Measurements from ENCODE around the gene AIF1L. TPM values are rescaled to one million over a fixed set of nuclear protein-coding genes. Genes with fewer than 3 reads are reported as not detected.
"Not testable (repeated sequence)": the region's sequence is repeated elsewhere in the genome, so short reads cannot be mapped to it uniquely, and the experiment has no call there.

AIF1L gene
- total RNA-seq, 1 donor from 2014 or later, result 0.27 TPM

DNA sequence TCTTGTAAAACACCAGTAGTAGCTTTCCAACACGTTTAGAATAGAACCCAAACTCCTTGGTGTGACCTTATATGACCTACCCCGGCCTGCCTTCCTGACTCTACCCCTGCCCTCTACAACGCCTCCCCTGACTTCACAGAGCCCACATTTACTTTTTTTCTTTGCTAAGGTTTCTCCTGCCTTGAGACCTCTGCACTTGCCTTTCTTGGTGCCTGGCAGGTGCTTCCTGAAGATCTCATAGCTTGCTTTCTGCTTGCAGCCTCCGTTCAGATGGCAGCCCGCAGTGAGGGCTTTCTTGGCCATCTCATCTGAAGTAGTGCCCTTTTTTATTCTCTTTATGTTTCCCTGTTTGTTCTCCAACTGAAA, 53.3 kb downstream of the AIF1L start:
- peaks cover 76% of the 10 kb centered on the region for H3K36me3 Mint-ChIP-seq (ENCODE audit: low read depth)
- no peak overlapping the region for H3K27ac Mint-ChIP-seq
- H3K9me3 Mint-ChIP-seq, result no peaks in the 10 kb centered on the region
- no peak for DNase-seq (ENCODE audit: low spot score)
- peaks cover 5% of the 10 kb centered on the region for H3K4me1 Mint-ChIP-seq (ENCODE audit: low read depth)
- no peaks in the 10 kb centered on the region for H3K27me3 Mint-ChIP-seq (ENCODE audit: low read depth)
- H3K4me3 Mint-ChIP-seq (ENCODE audit: low read depth), result no peak overlapping the region
- intact Hi-C loops (cut with micrococcal nuclease), result no loop called here

DNA sequence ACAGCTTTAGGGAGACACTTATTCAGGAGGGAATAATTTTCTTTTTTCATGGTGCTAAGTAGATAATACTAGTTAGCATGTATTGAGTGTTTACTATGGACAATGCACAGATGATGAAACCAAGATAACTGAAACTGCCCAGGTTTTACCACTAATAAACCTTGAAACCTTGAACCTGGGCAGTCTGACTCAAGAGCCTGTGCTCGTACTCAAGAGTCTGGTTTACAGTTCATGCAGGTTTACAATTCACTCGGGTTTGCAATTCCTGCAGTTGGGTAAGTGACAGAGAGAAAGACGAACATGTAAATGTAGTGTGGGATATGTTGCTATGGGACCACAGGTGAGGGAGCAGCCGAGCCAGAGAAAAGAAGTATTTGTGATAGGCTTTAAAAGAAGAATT, 57.3 kb downstream of the AIF1L start:
- H3K4me3 Mint-ChIP-seq (ENCODE audit: low read depth), result no peak overlapping the region
- no peaks in the 10 kb centered on the region for H3K9me3 Mint-ChIP-seq
- peaks cover 69% of the 10 kb centered on the region for H3K36me3 Mint-ChIP-seq (ENCODE audit: low read depth)
- no peak overlapping the region for H3K27ac Mint-ChIP-seq
- H3K27me3 Mint-ChIP-seq (ENCODE audit: low read depth), result no peaks in the 10 kb centered on the region
- H3K4me1 Mint-ChIP-seq (ENCODE audit: low read depth), result peaks cover 5% of the 10 kb centered on the region
- intact Hi-C loops (cut with micrococcal nuclease), result no loop called here
- DNase-seq (ENCODE audit: low spot score), result no peak

DNA sequence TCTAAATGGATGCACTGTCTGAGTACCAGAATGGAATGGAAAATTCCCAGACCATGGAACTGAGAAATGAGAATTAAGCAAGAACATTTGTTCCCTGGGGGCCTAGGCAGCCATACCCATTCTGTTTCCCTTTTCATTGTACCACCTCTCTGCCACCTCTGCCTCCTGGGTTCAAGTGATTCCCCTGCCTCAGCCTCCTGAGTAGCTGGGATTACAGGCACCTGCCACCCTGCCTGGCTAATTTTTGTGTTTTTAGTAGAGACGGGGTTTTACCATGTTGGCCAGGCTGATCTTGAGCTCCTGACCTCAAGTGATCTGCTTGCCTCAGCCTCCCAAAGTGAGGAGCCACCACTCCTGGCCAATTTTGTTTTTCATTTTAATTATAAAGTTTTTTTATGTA, 62.3 kb downstream of the AIF1L start:
- H3K36me3 Mint-ChIP-seq (ENCODE audit: low read depth), result peaks cover 69% of the 10 kb centered on the region
- DNase-seq (ENCODE audit: low spot score); H3K9me3 Mint-ChIP-seq; H3K4me1 Mint-ChIP-seq (ENCODE audit: low read depth); H3K27me3 Mint-ChIP-seq (ENCODE audit: low read depth); H3K4me3 Mint-ChIP-seq (ENCODE audit: low read depth); intact Hi-C loops (cut with micrococcal nuclease); H3K27ac Mint-ChIP-seq: not testable (repeated sequence)

DNA sequence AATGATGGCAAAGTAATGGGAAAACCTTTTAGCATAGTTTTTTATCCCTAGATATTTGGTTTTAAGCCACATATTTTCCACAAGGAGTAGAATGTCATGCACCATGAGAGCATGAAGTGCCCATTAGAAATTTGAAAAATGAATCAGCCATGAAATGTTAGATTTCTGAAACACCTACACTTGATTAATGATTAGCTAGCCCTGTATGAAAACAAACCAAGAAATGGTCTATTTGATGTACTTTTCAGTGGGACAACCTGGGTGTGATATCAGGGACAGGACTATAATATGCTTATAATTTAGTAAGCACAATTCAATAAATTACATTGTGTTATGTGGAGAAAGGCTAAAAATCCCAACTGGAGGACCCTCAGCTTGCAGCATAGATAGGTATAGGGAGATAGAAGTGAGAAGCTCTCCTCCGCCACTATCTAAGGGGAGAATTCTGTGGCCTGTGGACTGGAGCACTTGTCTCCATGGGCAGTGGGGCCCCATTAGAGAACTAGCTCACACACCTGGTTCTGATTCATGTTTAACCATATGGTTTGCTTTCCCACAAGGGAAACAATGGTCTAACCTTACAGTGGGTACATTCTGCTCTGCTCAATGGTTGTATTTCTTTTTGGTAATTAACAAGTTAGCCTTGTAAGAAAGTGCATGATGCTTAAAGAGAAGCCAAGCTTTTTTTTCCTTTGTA, 64.2 kb downstream of the AIF1L start:
- Mint-ChIP-seq H3K9me3 (no peaks in the 10 kb centered on the region), H3K27me3 (ENCODE audit: low read depth) (no peaks in the 10 kb centered on the region), H3K4me1 (ENCODE audit: low read depth) (no peaks in the 10 kb centered on the region), H3K27ac (no peak overlapping the region), H3K4me3 (ENCODE audit: low read depth) (no peak overlapping the region), H3K36me3 (ENCODE audit: low read depth) (peaks cover 63% of the 10 kb centered on the region)
- intact Hi-C loops (cut with micrococcal nuclease), result no loop called here
- DNase-seq (ENCODE audit: low spot score), result no peak

DNA sequence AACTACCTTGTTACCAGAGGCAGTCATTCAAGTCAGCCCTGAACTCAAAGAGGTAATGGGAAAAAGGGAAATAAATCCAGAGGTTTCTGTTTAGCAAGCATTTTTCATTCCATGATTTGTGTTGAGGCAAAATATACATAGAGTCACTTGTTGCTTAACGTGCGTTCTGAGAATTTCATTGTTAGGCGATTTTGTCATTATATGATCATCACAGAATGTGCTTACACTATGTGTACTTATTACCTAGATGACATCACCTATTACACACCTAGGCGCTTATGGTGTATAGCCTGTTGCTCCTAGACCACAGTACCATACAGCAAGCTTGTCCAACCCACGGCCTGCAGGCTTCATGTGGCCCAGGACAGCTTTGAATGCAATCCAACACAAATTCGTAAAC, 65.3 kb downstream of the AIF1L start:
- no peaks in the 10 kb centered on the region for H3K9me3 Mint-ChIP-seq
- no peak overlapping the region for H3K27ac Mint-ChIP-seq
- DNase-seq (ENCODE audit: low spot score), result no peak
- intact Hi-C loops (cut with micrococcal nuclease), result no loop called here
- H3K36me3 Mint-ChIP-seq (ENCODE audit: low read depth), result peaks cover 66% of the 10 kb centered on the region
- H3K4me1 Mint-ChIP-seq (ENCODE audit: low read depth), result no peaks in the 10 kb centered on the region
- no peaks in the 10 kb centered on the region for H3K27me3 Mint-ChIP-seq (ENCODE audit: low read depth)
- no peak overlapping the region for H3K4me3 Mint-ChIP-seq (ENCODE audit: low read depth)

DNA sequence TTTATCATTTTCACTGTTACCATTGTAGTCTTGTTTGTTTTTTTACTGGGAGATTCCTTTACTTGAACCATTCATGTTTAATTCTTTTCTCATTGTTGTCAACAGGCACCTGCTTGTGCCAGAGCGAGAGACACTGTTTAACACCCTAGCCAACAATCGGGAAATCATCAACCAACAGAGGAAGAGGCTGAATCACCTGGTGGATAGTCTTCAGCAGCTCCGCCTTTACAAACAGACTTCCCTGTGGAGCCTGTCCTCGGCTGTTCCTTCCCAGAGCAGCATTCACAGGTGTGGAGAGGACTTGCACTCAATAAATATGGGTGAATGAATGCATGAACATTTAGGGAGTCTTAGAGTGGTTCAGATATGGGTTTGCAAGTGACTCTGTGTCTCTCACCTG, 66.6 kb downstream of the AIF1L start:
- peaks cover 70% of the 10 kb centered on the region for H3K36me3 Mint-ChIP-seq (ENCODE audit: low read depth)
- H3K27me3 Mint-ChIP-seq (ENCODE audit: low read depth), result no peaks in the 10 kb centered on the region
- no peak overlapping the region for H3K27ac Mint-ChIP-seq
- no peak overlapping the region for H3K4me3 Mint-ChIP-seq (ENCODE audit: low read depth)
- no peaks in the 10 kb centered on the region for H3K4me1 Mint-ChIP-seq (ENCODE audit: low read depth)
- intact Hi-C loops (cut with micrococcal nuclease), result no loop called here
- no peak for DNase-seq (ENCODE audit: low spot score)
- H3K9me3 Mint-ChIP-seq, result no peaks in the 10 kb centered on the region

DNA sequence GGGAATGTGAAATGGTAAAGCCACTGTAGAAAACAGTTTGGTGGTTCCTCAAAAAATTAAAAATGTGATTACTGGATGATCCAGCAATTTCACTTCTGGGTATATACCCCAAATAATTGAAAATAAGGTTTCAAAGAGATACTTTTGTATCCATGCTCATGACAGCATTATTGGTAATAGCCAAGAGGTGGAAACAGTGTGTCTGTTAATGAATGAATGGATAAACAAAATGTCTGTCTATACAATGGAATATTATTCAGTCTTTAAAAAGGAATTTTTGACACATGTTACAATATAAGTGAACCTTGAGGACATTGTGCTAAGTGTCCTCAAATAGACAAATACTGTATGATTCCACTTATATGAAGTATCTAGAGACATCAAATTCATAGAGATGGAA, 69.2 kb downstream of the AIF1L start:
- Mint-ChIP-seq H3K4me1 (ENCODE audit: low read depth) (no peaks in the 10 kb centered on the region), H3K9me3 (no peaks in the 10 kb centered on the region), H3K27me3 (ENCODE audit: low read depth) (no peaks in the 10 kb centered on the region), H3K4me3 (ENCODE audit: low read depth) (no peak overlapping the region), H3K27ac (no peak overlapping the region), H3K36me3 (ENCODE audit: low read depth) (peaks cover 58% of the 10 kb centered on the region)
- DNase-seq (ENCODE audit: low spot score), result no peak
- intact Hi-C loops (cut with micrococcal nuclease), result no loop called here

DNA sequence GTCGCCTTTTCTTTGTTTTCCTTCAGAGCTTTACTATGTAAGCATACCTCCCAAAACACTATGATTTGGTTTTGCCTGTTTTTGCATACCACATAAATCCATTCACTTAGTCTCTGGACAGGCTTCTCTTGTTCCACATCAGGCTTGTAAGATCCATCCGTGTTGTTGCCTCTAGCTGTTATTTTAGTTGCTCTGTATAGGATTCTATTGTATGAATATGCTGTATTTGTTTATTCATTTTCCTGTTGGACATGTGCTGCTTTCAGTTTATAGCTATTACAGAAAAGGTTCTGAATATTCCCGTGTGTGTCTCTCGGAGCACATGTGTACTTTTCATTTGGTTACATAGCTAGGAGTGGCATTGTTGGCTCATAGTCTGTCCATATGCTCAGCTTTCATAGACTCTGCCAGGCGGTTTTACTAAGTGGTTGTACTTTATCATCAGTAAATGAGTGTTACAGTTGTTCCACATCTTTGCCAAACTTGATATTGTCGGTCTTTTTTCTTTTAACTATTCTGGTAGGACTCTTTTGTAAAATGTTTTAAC, 70.9 kb downstream of the AIF1L start:
- H3K4me1 Mint-ChIP-seq (ENCODE audit: low read depth), result no peaks in the 10 kb centered on the region
- H3K27ac Mint-ChIP-seq, result no peak overlapping the region
- intact Hi-C loops (cut with micrococcal nuclease), result no loop called here
- no peak for DNase-seq (ENCODE audit: low spot score)
- peaks cover 55% of the 10 kb centered on the region for H3K36me3 Mint-ChIP-seq (ENCODE audit: low read depth)
- no peaks in the 10 kb centered on the region for H3K27me3 Mint-ChIP-seq (ENCODE audit: low read depth)
- H3K9me3 Mint-ChIP-seq, result no peaks in the 10 kb centered on the region
- H3K4me3 Mint-ChIP-seq (ENCODE audit: low read depth), result no peak overlapping the region

DNA sequence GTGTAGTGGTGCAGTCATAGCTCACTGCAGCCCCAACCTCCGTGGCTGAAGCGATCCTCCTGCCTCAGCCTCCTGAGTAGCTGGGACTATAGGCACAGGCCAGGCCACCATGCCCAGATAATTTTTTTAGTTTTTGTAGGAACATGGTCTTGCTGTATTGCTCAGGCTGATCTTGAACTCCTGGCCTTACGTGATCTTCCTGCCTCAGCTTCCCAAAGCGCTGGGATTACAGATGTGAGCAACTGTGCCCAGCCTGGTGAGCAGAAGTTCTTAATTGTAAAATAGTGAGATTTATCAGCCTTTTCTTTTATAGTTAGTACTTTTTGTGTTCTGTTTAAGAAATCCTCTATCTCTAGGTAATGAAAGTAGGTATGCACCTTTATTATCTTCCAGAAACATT, 71.6 kb downstream of the AIF1L start:
- intact Hi-C loops (cut with micrococcal nuclease), result no loop called here
- Mint-ChIP-seq H3K4me1 (ENCODE audit: low read depth) (no peaks in the 10 kb centered on the region), H3K27ac (no peak overlapping the region), H3K36me3 (ENCODE audit: low read depth) (peaks cover 54% of the 10 kb centered on the region), H3K27me3 (ENCODE audit: low read depth) (no peaks in the 10 kb centered on the region), H3K9me3 (no peaks in the 10 kb centered on the region), H3K4me3 (ENCODE audit: low read depth) (no peak overlapping the region)
- no peak for DNase-seq (ENCODE audit: low spot score)

DNA sequence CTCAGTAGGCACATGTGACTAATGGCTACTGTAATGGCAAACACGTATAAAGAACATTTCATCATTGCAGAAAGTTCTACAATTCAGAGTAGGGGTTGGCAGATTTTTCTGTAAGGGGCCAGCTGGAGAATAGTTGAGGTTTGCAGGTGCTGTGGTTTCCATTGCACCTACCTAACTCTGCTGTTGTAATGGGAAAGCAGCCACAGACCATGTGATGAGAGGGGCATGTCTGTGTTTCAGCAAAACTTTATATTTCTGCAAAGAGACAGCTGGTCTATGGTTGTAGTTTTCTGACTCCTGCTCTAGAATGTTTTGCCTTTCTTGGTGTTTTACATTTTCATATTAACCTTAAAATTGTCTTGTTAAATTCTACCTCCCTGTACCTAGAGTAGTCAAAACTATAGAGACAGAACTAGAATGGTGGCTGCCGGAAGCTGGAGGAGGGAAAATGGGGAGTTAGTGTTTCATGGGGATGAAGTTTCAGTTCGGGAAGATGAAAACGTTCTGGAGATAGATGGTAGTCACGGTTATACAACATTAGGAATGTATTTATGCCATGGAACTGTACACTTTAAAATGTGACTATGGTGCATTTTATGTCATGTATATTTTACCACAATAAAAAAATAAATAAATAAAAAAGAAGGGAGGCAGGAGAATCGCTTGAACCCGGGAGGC, 73.4 kb downstream of the AIF1L start:
- no peak overlapping the region for H3K4me3 Mint-ChIP-seq (ENCODE audit: low read depth)
- DNase-seq (ENCODE audit: low spot score), result no peak
- H3K27me3 Mint-ChIP-seq (ENCODE audit: low read depth), result no peaks in the 10 kb centered on the region
- peaks cover 2% of the 10 kb centered on the region for H3K4me1 Mint-ChIP-seq (ENCODE audit: low read depth)
- H3K27ac Mint-ChIP-seq, result no peak overlapping the region
- H3K9me3 Mint-ChIP-seq, result no peaks in the 10 kb centered on the region
- H3K36me3 Mint-ChIP-seq (ENCODE audit: low read depth), result peaks cover 46% of the 10 kb centered on the region
- intact Hi-C loops (cut with micrococcal nuclease), result no loop called here

Other genes starting within 250 kb of the AIF1L start
- gene QRFP, start 199.7 kb upstream of the AIF1L start, total RNA-seq, result not detected in 2 replicates
- gene FIBCD1, start 157.3 kb upstream of the AIF1L start, total RNA-seq, result not detected in 2 replicates
- not detected in 2 replicates for gene LAMC3, start 87.4 kb upstream of the AIF1L start, total RNA-seq
- gene NUP214, start 29.1 kb downstream of the AIF1L start, total RNA-seq, result 67.4 and 78.1 TPM in 2 replicates
- gene FAM78A, start 180.0 kb downstream of the AIF1L start, total RNA-seq, result 55.3 and 55.5 TPM in 2 replicates
- 0.21 TPM in 1 of 2 replicates, not detected in the other for gene PLPP7, start 193.2 kb downstream of the AIF1L start, total RNA-seq

All from activated T-helper 2 cell treated with anti-CD3 and anti-CD28 coated beads, Interferon-gamma antibody, Interleukin-2, Interleukin-4, amounts not matched to agents 10 μg/mL and 5 μg/mL and 100 μg/mL, durations not matched to agents 14 hours and 24 hours and 36 hours (primary cell).